CD1c-positive myeloid dendritic cell (primary cell): ENCODE results near the gene NFATC3.
A peak's percentile ranks its signal among the peaks of the same experiment; 100 is the strongest.
"Not testable (repeated sequence)": the region's sequence is repeated elsewhere in the genome, so short reads cannot be mapped to it uniquely, and the experiment has no call there.

ENCODE experiments used
- DNase-seq: peaks from one replicate; pipeline ENCODE4 v3.0.0-alpha.2; 2016; ENCODE audit errors: extremely low spot score

The NFATC3 gene

DNA sequence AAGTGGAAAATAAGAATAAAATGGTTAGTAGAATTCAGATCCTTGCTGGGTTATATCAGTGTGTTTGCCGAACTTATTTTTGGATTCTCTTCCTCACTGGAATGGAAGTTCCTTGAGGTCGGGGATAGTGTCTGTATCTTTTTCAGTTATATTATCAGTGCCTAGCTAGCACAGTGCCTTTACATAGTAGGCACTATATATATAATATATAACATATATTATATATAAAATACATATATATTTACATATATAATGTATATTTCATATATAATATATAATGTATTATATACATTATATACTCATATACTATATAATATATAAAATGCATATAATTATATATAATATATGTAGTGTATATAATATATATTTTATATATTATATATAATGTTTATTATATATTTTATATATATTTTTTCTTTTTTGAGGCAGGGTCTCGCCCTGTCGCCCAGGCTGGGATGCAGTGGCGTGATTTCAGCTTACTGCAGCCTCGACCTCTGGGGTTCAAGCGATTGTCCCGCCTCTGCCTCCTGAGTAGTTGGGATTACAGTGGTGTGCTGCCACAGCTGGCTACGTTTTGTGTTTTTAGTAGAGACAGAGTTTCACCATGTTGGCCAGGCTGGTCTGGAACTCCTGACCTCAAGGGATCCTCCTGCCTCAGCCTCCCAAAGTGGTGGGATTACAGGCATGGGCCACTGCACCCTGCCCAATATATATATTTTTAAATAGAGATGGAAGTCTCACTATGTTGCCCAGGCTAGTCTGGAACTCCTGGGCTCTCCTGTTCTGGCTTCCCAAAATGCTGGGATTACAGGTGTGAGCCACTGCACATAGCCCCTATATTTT, 3.2 kb downstream of the NFATC3 start:
- DNase-seq: no peak

DNA sequence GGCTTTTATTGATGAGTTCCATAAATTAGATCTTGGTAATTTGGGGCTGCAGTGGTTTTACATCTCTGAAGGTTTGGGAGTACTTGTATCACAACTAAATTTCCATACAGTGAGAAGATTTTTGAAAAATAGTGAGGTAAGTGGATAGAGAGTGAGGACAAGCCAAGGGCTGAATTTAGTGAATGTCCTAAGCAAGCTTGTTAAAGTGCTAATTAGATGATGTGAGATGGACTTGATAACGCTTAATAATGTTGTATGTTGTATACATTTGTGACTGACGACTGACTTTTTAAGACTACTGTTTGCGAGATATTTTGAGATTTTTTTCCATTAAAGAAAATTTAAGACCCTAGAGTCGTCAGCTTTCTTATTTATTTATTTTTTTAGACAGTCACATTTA, 3.9 kb downstream of the NFATC3 start:
- no peak for DNase-seq

DNA sequence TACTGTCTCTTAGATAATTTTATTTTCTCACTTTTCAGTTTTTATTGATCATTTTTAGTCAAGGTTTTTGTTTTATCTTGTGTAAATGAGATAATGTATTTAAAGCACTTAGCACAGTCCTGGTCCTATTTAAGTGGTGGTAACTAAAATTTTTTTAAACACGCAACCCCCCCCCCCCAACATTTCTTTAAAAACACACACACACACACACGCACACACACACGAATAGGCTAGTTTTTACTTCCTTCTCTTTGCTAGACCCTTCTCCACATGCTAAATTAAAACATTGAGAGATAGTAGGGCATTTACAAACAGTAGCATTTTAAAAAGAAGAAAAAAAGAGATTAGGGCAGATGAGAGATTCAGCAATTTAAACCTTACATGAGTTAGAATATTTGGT, 5.0 kb downstream of the NFATC3 start:
- peak; percentile 39 for DNase-seq

DNA sequence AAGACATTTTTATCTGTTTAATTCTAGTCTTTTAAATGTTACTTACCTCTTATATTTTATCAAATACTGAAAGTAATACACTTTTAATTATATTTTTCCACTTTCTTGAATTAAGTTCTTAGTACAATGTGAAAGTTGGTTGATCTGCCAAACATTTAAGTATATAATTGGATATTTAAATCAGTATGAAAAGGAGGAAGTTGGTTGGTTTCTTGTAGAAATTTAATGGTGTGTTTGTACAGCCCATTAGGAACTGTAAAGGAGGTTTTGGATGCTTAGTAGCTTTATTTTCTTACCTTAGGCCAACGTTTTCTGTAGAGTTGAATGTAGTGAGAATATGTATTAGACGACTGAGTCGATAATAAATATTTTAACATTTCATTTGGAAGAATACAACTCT, 5.4 kb downstream of the NFATC3 start:
- DNase-seq: peak; percentile 37

- DNase-seq: no peak
Observed at GRCh38 chr16:68091380-68092261, 6.5 kb downstream of the NFATC3 start.

GRCh38 chr16:68092275-68092674, 7.1 kb downstream of the NFATC3 start:
- not testable (repeated sequence) for DNase-seq

GRCh38 chr16:68093816-68094613, 8.8 kb downstream of the NFATC3 start:
- DNase-seq: no peak

- DNase-seq: no peak
Observed at GRCh38 chr16:68094614-68094934, 9.4 kb downstream of the NFATC3 start.

DNA sequence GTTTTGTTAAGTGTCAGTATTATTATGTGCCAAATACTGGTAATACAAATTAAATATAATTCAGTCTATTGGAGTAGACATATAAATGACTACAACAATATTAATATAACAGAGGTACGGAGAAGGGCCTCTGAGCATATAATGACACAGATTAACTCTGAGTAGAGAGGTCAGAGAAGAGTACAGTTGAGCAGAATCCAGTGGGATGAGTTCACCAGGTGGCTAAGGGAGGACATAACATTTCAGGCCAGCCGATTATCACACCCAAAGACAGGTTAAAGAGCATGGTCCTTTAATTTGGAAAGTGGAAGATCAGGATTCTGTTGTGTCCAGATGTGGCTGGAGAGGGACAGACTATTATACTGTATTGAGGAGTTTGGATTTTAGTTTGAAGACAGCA, 11.3 kb downstream of the NFATC3 start:
- no peak for DNase-seq

DNA sequence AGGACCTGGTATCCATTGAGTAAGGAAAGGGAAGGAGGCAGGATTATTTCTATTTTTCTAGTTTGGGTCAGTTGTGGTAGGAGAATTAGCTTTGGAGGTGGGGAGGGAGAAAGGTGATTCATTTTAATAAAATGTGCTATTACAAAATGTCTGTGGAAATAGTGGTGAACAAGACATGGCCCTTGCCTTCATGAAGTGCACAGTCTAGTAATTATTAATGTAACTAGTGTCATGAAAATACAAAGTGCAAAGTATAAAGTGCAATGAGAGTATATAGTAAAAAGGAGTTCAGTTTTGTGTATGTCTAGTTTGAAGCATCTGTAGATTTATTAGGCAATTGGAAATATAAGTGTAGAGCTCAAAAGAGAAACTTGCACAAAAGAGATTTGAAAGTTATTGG, 11.9 kb downstream of the NFATC3 start:
- no peak for DNase-seq

GRCh38 chr16:68097895-68098294, 12.7 kb downstream of the NFATC3 start:
- no peak for DNase-seq

GRCh38 chr16:68100488-68100887, 15.3 kb downstream of the NFATC3 start:
- no peak for DNase-seq

GRCh38 chr16:68105611-68106010, 20.4 kb downstream of the NFATC3 start:
- DNase-seq: no peak

GRCh38 chr16:68107230-68107928, 22.2 kb downstream of the NFATC3 start:
- DNase-seq: not testable (repeated sequence)

DNA sequence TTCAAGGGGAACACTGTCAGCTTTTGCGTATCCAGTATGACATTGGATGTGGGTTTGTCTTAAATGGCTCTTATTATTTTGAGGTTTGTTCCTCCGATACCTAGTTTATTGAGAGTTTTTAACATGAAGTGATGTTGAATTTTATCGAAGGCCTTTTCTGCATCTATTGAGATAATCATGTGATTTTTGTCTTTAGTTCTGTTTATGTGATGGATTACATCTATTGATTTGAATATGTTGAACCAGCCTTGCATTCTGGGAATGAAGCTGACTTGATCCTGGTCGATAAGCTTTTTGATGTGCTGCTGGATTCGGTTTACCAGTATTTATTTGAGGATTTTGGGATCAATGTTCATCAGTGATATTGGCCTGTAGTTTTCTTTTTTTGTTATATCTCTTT, 24.0 kb downstream of the NFATC3 start:
- not testable (repeated sequence) for DNase-seq

GRCh38 chr16:68110611-68111010, 25.4 kb downstream of the NFATC3 start:
- not testable (repeated sequence) for DNase-seq

- no peak for DNase-seq
Observed at GRCh38 chr16:68111379-68111778, 26.2 kb downstream of the NFATC3 start.

DNA sequence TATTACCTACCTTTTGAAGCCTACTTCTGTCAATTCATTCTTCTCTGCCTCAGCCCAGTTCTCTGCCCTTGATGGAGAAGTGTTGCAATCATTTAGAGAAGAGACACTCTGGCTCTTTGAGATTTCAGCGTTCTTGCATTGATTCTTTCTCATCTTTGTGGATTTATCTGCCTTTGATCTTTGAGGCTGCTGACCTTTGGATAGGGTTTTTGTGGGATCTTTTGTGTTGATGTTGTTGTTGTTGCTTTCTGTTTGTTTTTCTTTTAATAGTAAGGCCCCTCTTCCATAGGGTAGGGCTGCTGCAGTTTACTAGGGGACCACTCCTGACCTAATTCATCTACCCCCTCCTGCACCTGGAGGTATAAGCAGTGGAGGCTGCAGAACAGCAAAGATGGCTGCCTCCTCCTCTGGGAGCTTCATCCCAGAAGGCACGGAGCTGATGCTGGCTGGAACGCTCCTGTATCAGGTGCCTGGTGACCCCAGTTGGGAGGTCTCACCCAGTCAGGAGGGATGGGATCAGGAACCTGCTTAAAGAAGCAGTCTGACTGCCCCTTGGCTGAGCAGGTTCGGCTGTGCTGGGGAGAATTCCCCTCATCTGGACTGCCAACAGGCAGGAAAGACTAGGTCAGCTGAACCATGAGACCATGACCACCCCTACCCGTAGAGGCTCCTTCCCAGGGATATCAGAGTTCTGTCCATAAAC, 28.0 kb downstream of the NFATC3 start:
- no peak for DNase-seq

GRCh38 chr16:68113765-68114240, 28.6 kb downstream of the NFATC3 start:
- no peak for DNase-seq

DNA sequence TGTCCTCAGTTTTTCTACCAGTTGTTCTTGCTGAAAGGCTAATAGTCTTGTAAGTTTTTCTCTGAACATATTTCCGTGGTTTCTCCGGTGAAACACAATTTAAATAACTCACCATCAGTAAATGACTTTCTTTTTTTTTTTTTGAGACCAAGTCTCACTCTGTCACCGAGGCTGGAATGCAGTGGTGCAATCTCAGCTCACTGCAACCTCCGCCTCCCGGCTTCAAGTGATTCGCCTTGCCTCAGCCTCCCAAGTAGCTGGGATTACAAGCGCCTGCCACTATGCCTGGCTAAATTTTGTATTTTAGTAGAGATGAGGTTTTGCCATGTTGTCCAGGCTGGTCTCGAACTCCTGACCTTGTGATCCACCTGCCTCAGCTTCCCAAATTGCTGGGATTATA, 29.8 kb downstream of the NFATC3 start:
- not testable (repeated sequence) for DNase-seq

DNA sequence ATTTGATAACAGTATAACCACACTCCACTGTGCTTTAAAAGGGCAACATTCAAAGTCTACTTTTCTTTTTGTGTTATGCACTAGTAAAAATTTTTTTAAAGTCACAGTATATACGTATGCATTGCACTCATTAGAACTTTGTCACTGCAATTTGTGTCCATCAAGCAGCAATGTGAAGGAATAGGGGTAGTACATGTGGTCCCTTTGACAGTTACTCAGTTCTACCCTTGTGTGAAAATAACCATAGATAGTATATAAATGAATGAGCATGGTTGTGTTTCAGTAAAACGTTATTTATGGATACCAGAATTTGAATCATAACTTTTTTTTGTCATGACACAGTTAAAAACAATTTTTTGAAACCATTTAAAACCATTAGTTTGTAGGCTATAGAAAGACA, 30.7 kb downstream of the NFATC3 start:
- no peak for DNase-seq
